HUES6 (cell line): ENCODE measurements around the gene VASH1.

Experiments
- H3K27ac ChIP-seq: 2 replicates; pipeline ENCODE4 v1.7.0; 2013; ENCODE audit warnings: low read depth, mild to moderate bottlenecking, low read length, inconsistent platforms
- H3K27me3 ChIP-seq: 2 replicates; pipeline ENCODE4 v1.6.1; 2013; ENCODE audit warnings: low read length; ENCODE audit not compliant: control insufficient read depth, insufficient read depth
- H3K36me3 ChIP-seq: 2 replicates; pipeline ENCODE4 v1.6.1; 2013; ENCODE audit warnings: low read length; ENCODE audit not compliant: control insufficient read depth, insufficient read depth
- H3K4me1 ChIP-seq: 2 replicates; pipeline ENCODE4 v1.6.1; 2013; ENCODE audit warnings: low read length; ENCODE audit not compliant: control insufficient read depth, insufficient read depth
- H3K4me3 ChIP-seq: 2 replicates; pipeline ENCODE4 v1.5.1; 2013; ENCODE audit warnings: low read depth, low read length
- H3K9ac ChIP-seq: one replicate; pipeline ENCODE4 v1.6.1; 2013; ENCODE audit warnings: mild to moderate bottlenecking, low read length
- H3K9me3 ChIP-seq: 2 replicates; pipeline ENCODE4 v1.6.1; 2013; ENCODE audit warnings: low read depth, low read length; ENCODE audit not compliant: control insufficient read depth, insufficient read depth

The VASH1 gene

GRCh38 chr14:76773188-76773885 lies 12.1 kb downstream of the VASH1 start:
- Histone ChIP-seq H3K4me3 (no peak overlapping the region), H3K27me3 (peaks cover 9% of the 10 kb centered on the region; the same call in 1 of the 2 replicates), H3K27ac (no peak overlapping the region; the same call in 1 of the 2 replicates), H3K9ac (no peak overlapping the region), H3K4me1 (peaks cover 39% of the 10 kb centered on the region), H3K36me3 (no peaks in the 10 kb centered on the region), H3K9me3 (peaks cover 6% of the 10 kb centered on the region; the same call in 1 of the 2 replicates)

GRCh38 chr14:76773956-76774820 lies 12.9 kb downstream of the VASH1 start:
- peaks cover 9% of the 10 kb centered on the region; the same call in 1 of the 2 replicates for H3K27me3 ChIP-seq
- no peak overlapping the region for H3K4me3 ChIP-seq
- H3K36me3 ChIP-seq = no peaks in the 10 kb centered on the region
- H3K27ac ChIP-seq = no peak overlapping the region
- no peak overlapping the region for H3K9ac ChIP-seq
- H3K9me3 ChIP-seq = peaks cover 5% of the 10 kb centered on the region; the same call in 1 of the 2 replicates
- H3K4me1 ChIP-seq = peaks cover 35% of the 10 kb centered on the region

- no peak overlapping the region for H3K9ac ChIP-seq
- H3K9me3 ChIP-seq = 0 out of 2 replicates have a peak, but pooled peaks cover under 1% of the 10 kb centered on the region
- no peak overlapping the region for H3K27ac ChIP-seq
- no peak overlapping the region for H3K4me3 ChIP-seq
- peaks cover 8% of the 10 kb centered on the region; the same call in 1 of the 2 replicates for H3K27me3 ChIP-seq
- H3K4me1 ChIP-seq = peaks cover 35% of the 10 kb centered on the region
- 0 out of 2 replicates have a peak, but pooled peaks cover 2% of the 10 kb centered on the region for H3K36me3 ChIP-seq
Measured at GRCh38 chr14:76774821-76775694, 13.8 kb downstream of the VASH1 start.

GRCh38 chr14:76775695-76776427 lies 14.6 kb downstream of the VASH1 start:
- no peak overlapping the region for H3K27ac ChIP-seq
- peaks cover 4% of the 10 kb centered on the region; the same call in 1 of the 2 replicates for H3K27me3 ChIP-seq
- no peak overlapping the region for H3K9ac ChIP-seq
- no peaks in the 10 kb centered on the region for H3K9me3 ChIP-seq
- no peak overlapping the region for H3K4me3 ChIP-seq
- peaks cover 35% of the 10 kb centered on the region for H3K4me1 ChIP-seq
- 0 out of 2 replicates have a peak, but pooled peaks cover 5% of the 10 kb centered on the region for H3K36me3 ChIP-seq

GRCh38 chr14:76776428-76777251 lies 15.4 kb downstream of the VASH1 start:
- Histone ChIP-seq H3K27ac (no peak overlapping the region), H3K4me3 (no peak overlapping the region), H3K4me1 (peaks cover 35% of the 10 kb centered on the region), H3K27me3 (peaks cover 2% of the 10 kb centered on the region; the same call in 1 of the 2 replicates), H3K9me3 (no peaks in the 10 kb centered on the region), H3K36me3 (peaks cover 11% of the 10 kb centered on the region; the same call in 1 of the 2 replicates), H3K9ac (no peak overlapping the region)

- no peak overlapping the region for H3K4me3 ChIP-seq
- H3K27ac ChIP-seq = no peak overlapping the region
- no peaks in the 10 kb centered on the region for H3K9me3 ChIP-seq
- H3K4me1 ChIP-seq = peaks cover 29% of the 10 kb centered on the region
- peaks cover 2% of the 10 kb centered on the region; the same call in 1 of the 2 replicates for H3K27me3 ChIP-seq
- no peak overlapping the region for H3K9ac ChIP-seq
- H3K36me3 ChIP-seq = peaks cover 21% of the 10 kb centered on the region
Measured at GRCh38 chr14:76777721-76778120, 16.5 kb downstream of the VASH1 start.

GRCh38 chr14:76778546-76779215 lies 17.4 kb downstream of the VASH1 start:
- H3K36me3 ChIP-seq = peaks cover 30% of the 10 kb centered on the region
- no peak overlapping the region for H3K27ac ChIP-seq
- H3K9me3 ChIP-seq = no peaks in the 10 kb centered on the region
- no peak overlapping the region for H3K4me3 ChIP-seq
- H3K9ac ChIP-seq = no peak overlapping the region
- peaks cover 21% of the 10 kb centered on the region; the same call in 1 of the 2 replicates for H3K4me1 ChIP-seq
- H3K27me3 ChIP-seq = peaks cover 2% of the 10 kb centered on the region; the same call in 1 of the 2 replicates

GRCh38 chr14:76779221-76780057 lies 18.2 kb downstream of the VASH1 start:
- Histone ChIP-seq H3K27ac (no peak overlapping the region), H3K36me3 (peaks cover 36% of the 10 kb centered on the region), H3K27me3 (peaks cover 2% of the 10 kb centered on the region; the same call in 1 of the 2 replicates), H3K9ac (no peak overlapping the region), H3K9me3 (no peaks in the 10 kb centered on the region), H3K4me3 (no peak overlapping the region), H3K4me1 (peaks cover 14% of the 10 kb centered on the region; the same call in 1 of the 2 replicates)

- no peaks in the 10 kb centered on the region for H3K27me3 ChIP-seq
- no peaks in the 10 kb centered on the region for H3K9me3 ChIP-seq
- H3K4me1 ChIP-seq = peaks cover 8% of the 10 kb centered on the region; the same call in 1 of the 2 replicates
- peaks cover 36% of the 10 kb centered on the region for H3K36me3 ChIP-seq
- H3K9ac ChIP-seq = no peak overlapping the region
- no peak overlapping the region for H3K4me3 ChIP-seq
- no peak overlapping the region for H3K27ac ChIP-seq
Measured at GRCh38 chr14:76780058-76780345, 18.7 kb downstream of the VASH1 start.
